ENCODE data around the gene RMI1.
A peak's percentile ranks its signal among the peaks of the same experiment; 100 is the strongest.

Gene RMI1

DNA sequence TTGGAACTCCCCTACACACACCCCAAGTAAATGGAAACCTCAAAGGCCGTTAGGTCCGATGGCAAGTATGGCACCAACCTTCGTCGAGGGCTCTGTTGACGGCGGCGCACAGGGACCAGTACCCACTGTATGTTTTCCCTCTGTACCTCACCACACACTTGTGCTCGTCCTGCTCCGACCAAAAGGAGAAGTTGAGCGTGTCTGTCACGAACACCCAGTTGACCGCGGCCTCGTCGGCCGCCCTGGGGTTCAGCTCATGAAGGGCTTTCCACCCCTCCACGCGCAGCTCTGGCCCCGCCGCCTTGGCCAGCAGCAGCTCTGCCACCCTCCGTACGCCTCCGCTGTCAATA, 24.5 kb upstream of the RMI1 start:
- Histone ChIP-seq H3K9me3 (ENCODE audit: insufficient read depth, low read depth, low read length) (no peaks in the 10 kb centered on the region), H3K27me3 (ENCODE audit: insufficient read depth, low read length) (peaks cover 7% of the 10 kb centered on the region; the same call in 1 of the 2 replicates), H3K9ac (ENCODE audit: low read depth, low read length) (peak overlapping the region; percentile 69; the same call in 1 of the 2 replicates), H3K4me1 (ENCODE audit: insufficient read depth, low read length) (no peaks in the 10 kb centered on the region), H3K36me3 (ENCODE audit: insufficient read depth, low read depth, low read length) (no peaks in the 10 kb centered on the region), H3K27ac (ENCODE audit: low read length) (no peak overlapping the region), H3K4me3 (ENCODE audit: low read length) (peak overlapping the region; percentile 73; the same call in 1 of the 2 replicates)

DNA sequence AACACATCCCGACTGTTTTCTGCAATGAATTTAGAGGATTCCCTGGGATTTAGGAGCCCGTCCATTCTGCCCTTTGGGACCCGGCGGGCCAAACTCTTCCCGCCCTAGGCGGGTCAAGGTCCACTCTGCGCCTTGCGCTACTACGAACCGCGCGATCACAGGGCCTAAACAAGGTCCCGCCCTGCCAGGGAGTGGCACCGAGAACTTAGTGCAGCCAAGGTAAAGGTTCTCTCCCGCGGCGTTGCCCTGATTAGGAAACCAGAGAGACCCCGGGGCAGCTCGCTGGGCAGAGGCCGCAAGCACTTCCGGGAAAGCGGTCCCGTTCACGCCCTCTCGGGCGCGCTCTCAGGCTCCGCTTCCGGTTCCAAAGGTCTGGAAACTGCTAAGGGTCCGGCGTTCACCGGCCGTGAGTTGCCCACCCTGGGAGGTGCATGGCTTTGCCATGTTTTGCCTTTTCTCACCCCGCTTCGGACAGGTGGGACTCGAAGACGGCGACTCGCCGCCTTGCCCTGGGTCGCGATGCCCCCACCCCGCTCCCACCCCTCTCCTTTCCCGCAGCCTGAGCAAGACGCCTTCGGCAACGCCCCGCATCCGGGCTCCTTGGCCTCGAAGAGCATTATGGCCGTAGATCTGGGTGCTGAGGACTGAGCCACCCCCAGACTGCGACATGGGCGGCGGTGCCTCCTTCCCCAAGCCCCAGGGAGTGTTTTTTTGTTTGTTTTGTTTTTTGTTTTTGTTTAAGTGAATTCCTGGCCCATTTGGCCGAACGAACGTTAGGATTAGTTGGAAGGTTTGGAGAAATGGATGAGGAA, 24.0 kb upstream of the RMI1 start:
- H3K27me3 ChIP-seq (ENCODE audit: insufficient read depth, low read length) = peaks cover 7% of the 10 kb centered on the region; the same call in 1 of the 2 replicates
- H3K4me1 ChIP-seq (ENCODE audit: insufficient read depth, low read length) = no peaks in the 10 kb centered on the region
- H3K27ac ChIP-seq (ENCODE audit: low read length) = no peak overlapping the region
- peak overlapping the region; percentile 73; the same call in 1 of the 2 replicates for H3K4me3 ChIP-seq (ENCODE audit: low read length)
- H3K9me3 ChIP-seq (ENCODE audit: insufficient read depth, low read depth, low read length) = no peaks in the 10 kb centered on the region
- H3K36me3 ChIP-seq (ENCODE audit: insufficient read depth, low read depth, low read length) = no peaks in the 10 kb centered on the region
- peak overlapping the region; percentile 69; the same call in 1 of the 2 replicates for H3K9ac ChIP-seq (ENCODE audit: low read depth, low read length)

DNA sequence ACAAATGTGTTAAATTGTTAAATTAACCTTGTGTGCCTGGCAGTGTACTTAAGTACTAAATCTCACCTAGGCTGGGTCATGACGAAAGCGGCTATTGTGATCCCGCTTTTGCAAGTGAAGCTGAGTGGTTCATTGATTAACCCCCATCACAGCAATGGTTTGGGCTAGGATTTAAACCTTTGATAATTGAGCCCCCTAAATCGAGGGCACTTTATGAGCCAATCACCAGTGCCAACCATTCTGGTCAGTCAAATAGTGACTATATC, 23.4 kb upstream of the RMI1 start:
- Histone ChIP-seq H3K27me3 (ENCODE audit: insufficient read depth, low read length) (peaks cover 7% of the 10 kb centered on the region; the same call in 1 of the 2 replicates), H3K9me3 (ENCODE audit: insufficient read depth, low read depth, low read length) (no peaks in the 10 kb centered on the region), H3K9ac (ENCODE audit: low read depth, low read length) (peak overlapping the region; percentile 69; the same call in 1 of the 2 replicates), H3K4me1 (ENCODE audit: insufficient read depth, low read length) (no peaks in the 10 kb centered on the region), H3K36me3 (ENCODE audit: insufficient read depth, low read depth, low read length) (no peaks in the 10 kb centered on the region), H3K4me3 (ENCODE audit: low read length) (peak overlapping the region; percentile 73; the same call in 1 of the 2 replicates), H3K27ac (ENCODE audit: low read length) (no peak overlapping the region)

DNA sequence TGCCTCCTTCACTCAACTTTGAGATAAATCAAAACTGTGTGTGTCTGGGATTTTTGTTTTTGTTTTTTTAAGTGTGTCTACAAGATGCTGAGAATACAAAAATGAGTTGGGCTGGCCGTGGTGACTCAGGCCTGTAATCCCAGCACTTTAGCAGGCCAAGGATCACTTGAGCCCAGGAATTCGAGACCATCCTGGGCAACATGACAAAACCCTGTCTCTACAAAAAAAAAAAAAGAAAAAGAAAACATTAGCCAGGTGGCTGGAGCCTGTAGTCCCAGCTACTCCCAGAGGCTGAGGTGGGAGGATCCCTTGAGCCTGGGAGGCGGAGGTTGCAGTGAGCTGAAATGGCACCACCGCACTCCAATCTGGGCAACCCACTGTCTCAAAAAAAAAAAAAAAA, 21.5 kb upstream of the RMI1 start:
- no peaks in the 10 kb centered on the region for H3K36me3 ChIP-seq (ENCODE audit: insufficient read depth, low read depth, low read length)
- peaks cover 7% of the 10 kb centered on the region; the same call in 1 of the 2 replicates for H3K27me3 ChIP-seq (ENCODE audit: insufficient read depth, low read length)
- H3K4me1 ChIP-seq (ENCODE audit: insufficient read depth, low read length) = no peaks in the 10 kb centered on the region
- no peak overlapping the region for H3K4me3 ChIP-seq (ENCODE audit: low read length)
- no peak overlapping the region for H3K27ac ChIP-seq (ENCODE audit: low read length)
- no peaks in the 10 kb centered on the region for H3K9me3 ChIP-seq (ENCODE audit: insufficient read depth, low read depth, low read length)
- H3K9ac ChIP-seq (ENCODE audit: low read depth, low read length) = no peak overlapping the region

DNA sequence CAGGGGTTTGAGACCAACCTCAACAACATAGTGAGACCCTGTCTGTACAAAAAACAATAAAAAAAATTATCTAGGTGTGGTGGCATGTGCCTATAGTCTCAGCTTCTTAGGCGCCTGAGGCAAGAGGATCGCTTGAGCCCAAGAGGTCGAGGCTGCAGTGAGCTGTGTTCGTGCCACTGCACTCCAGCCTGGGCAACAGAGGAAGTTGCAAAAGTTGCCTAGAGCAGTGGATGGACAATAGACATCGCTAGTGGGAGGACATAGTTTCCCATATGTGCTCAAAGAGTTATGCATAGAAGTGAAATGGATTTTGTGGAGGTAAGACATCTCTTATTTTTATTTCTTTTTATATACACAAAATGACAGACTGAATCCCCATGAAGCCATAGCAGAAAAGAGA, 19.6 kb upstream of the RMI1 start:
- H3K4me3 ChIP-seq (ENCODE audit: low read length) = no peak overlapping the region
- no peaks in the 10 kb centered on the region for H3K9me3 ChIP-seq (ENCODE audit: insufficient read depth, low read depth, low read length)
- H3K9ac ChIP-seq (ENCODE audit: low read depth, low read length) = no peak overlapping the region
- H3K27ac ChIP-seq (ENCODE audit: low read length) = no peak overlapping the region
- H3K4me1 ChIP-seq (ENCODE audit: insufficient read depth, low read length) = no peaks in the 10 kb centered on the region
- peaks cover 5% of the 10 kb centered on the region; the same call in 1 of the 2 replicates for H3K27me3 ChIP-seq (ENCODE audit: insufficient read depth, low read length)
- H3K36me3 ChIP-seq (ENCODE audit: insufficient read depth, low read depth, low read length) = no peaks in the 10 kb centered on the region

DNA sequence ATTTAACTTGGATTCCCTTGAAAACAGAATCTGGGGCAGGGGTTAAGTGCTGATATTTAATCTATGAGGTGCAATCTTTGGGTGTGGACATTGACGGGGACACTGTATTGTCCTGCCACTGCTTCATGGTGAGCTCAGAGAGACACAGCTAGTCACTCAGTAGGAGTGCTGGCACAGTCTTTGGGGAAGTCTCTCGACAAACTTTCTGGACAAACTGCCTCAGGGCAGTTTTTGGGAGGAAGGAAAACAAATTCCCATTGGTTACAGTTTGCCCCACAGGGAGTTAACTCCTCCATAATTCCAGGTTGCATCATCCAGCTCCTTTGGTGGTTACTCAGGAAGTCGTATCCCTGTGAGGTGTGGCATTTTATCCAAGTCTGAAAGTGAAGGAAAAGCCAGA, 18.4 kb upstream of the RMI1 start:
- no peak overlapping the region for H3K9ac ChIP-seq (ENCODE audit: low read depth, low read length)
- H3K36me3 ChIP-seq (ENCODE audit: insufficient read depth, low read depth, low read length) = peaks cover 10% of the 10 kb centered on the region
- no peak overlapping the region for H3K27ac ChIP-seq (ENCODE audit: low read length)

DNA sequence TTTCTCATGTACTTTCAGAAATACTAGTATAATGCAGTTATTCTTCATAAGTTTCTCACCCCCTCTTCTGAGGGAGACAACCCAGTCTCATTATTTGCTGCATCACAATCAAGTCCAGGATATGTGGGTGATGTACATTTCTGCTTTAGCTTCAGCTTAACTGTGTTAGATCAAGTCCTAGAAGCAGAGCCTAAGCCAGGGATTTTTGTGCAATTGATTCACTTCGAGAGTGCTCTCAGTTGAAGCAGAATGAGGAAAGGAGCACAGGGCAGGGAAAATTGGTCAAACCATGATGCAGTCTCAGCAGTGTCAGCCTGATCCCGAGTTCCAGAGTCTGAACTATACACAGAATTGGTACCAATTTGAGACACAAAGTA, 15.6 kb upstream of the RMI1 start:
- H3K4me3 ChIP-seq (ENCODE audit: low read length) = no peak overlapping the region
- no peaks in the 10 kb centered on the region for H3K27me3 ChIP-seq (ENCODE audit: insufficient read depth, low read length)
- peaks cover 38% of the 10 kb centered on the region for H3K36me3 ChIP-seq (ENCODE audit: insufficient read depth, low read depth, low read length)
- H3K9ac ChIP-seq (ENCODE audit: low read depth, low read length) = no peak overlapping the region
- H3K9me3 ChIP-seq (ENCODE audit: insufficient read depth, low read depth, low read length) = no peaks in the 10 kb centered on the region
- H3K4me1 ChIP-seq (ENCODE audit: insufficient read depth, low read length) = no peaks in the 10 kb centered on the region
- H3K27ac ChIP-seq (ENCODE audit: low read length) = no peak overlapping the region

More for the DNA sequence above, 18.4 kb upstream of the RMI1 start:
- H3K4me3 ChIP-seq (ENCODE audit: low read length) = no peak overlapping the region
- H3K4me1 ChIP-seq (ENCODE audit: insufficient read depth, low read length) = no peaks in the 10 kb centered on the region
- H3K27me3 ChIP-seq (ENCODE audit: insufficient read depth, low read length) = no peaks in the 10 kb centered on the region
- no peaks in the 10 kb centered on the region for H3K9me3 ChIP-seq (ENCODE audit: insufficient read depth, low read depth, low read length)

DNA sequence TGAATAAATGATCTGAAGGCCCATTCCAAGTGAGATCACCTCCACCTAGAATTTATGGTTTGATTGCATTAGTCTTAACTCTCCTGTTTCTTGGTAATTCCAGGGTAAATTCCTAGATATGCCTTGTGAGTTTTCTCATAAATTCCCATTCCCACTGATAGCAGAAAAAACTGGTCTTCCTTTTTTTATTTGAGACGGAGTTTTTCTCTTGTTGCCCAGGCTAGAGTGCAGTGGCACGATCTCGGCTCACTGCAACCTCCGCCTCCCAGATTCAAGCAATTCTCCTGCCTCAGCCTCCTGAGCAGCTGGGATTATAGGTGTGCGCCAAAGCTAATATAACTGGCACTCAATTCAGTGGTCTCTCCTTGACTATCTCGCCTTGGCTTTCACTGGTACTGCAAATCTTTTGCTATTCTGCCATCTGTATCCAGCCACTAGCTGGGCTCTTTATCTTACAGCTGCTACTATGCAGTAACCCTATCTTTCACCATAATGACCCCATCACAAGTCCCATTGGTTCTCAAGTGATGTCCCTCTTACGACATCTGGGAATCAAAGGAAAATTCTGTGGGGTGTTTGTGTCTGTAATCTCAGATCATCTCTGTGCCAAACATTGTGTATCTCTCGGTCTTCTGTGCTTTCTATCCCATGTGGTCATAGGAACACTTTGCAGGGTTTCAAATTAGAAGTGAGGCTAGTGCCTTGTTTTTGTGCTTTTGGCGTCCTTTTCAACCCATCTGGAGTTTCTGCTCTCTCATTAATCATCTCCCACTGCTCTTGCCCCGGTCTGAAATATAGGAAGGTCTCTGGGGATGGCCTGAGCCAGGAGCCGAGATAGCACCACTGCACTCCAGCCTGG, 15.0 kb upstream of the RMI1 start:
- H3K9ac ChIP-seq (ENCODE audit: low read depth, low read length) = no peak overlapping the region
- H3K36me3 ChIP-seq (ENCODE audit: insufficient read depth, low read depth, low read length) = peaks cover 44% of the 10 kb centered on the region
- H3K9me3 ChIP-seq (ENCODE audit: insufficient read depth, low read depth, low read length) = no peaks in the 10 kb centered on the region
- no peaks in the 10 kb centered on the region for H3K27me3 ChIP-seq (ENCODE audit: insufficient read depth, low read length)
- H3K4me3 ChIP-seq (ENCODE audit: low read length) = no peak overlapping the region
- no peaks in the 10 kb centered on the region for H3K4me1 ChIP-seq (ENCODE audit: insufficient read depth, low read length)
- no peak overlapping the region for H3K27ac ChIP-seq (ENCODE audit: low read length)

DNA sequence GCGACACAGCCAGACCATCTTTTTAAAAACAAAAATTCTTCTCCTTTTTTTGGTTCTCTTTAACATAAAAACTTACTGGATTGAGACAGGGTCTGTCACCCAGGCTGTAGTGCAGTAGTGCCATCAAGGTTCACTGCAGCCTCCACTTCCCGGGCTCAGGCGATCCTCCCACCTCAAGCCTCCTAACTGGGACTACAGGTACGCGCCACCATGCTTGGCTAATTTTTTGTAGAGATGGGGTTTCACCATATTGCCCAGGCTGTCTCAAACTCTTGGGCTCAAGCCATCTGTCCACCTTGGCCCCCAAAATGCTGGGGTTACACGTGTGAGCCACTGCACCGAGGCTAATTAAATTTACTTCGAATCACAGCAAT, 14.4 kb upstream of the RMI1 start:
- H3K9me3 ChIP-seq (ENCODE audit: insufficient read depth, low read depth, low read length) = no peaks in the 10 kb centered on the region
- no peaks in the 10 kb centered on the region for H3K27me3 ChIP-seq (ENCODE audit: insufficient read depth, low read length)
- H3K9ac ChIP-seq (ENCODE audit: low read depth, low read length) = no peak overlapping the region
- no peak overlapping the region for H3K4me3 ChIP-seq (ENCODE audit: low read length)
- H3K4me1 ChIP-seq (ENCODE audit: insufficient read depth, low read length) = no peaks in the 10 kb centered on the region
- H3K27ac ChIP-seq (ENCODE audit: low read length) = no peak overlapping the region
- H3K36me3 ChIP-seq (ENCODE audit: insufficient read depth, low read depth, low read length) = peaks cover 50% of the 10 kb centered on the region

DNA sequence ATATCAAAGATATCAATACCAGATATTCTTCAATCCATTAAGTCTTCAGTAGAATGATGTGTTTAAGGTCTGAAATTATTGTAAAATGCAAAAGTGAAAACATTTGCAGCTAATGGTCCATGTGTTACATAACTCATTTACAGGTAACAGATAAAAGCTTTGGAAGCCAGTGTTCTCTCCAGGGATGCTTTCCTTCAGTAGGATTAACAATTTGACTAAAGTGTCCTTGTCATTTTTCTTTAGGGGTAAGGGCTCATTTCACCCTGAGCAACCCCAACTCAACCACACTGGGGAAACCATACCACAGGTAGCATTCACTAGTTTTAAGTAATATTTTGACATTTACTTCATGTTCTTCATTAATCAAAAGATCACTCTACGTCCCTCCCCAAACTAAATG, 13.5 kb upstream of the RMI1 start:
- H3K9me3 ChIP-seq (ENCODE audit: insufficient read depth, low read depth, low read length) = no peaks in the 10 kb centered on the region
- H3K27ac ChIP-seq (ENCODE audit: low read length) = no peak overlapping the region
- peaks cover 59% of the 10 kb centered on the region for H3K36me3 ChIP-seq (ENCODE audit: insufficient read depth, low read depth, low read length)
- no peak overlapping the region for H3K9ac ChIP-seq (ENCODE audit: low read depth, low read length)
- no peak overlapping the region for H3K4me3 ChIP-seq (ENCODE audit: low read length)
- H3K27me3 ChIP-seq (ENCODE audit: insufficient read depth, low read length) = no peaks in the 10 kb centered on the region
- H3K4me1 ChIP-seq (ENCODE audit: insufficient read depth, low read length) = no peaks in the 10 kb centered on the region

DNA sequence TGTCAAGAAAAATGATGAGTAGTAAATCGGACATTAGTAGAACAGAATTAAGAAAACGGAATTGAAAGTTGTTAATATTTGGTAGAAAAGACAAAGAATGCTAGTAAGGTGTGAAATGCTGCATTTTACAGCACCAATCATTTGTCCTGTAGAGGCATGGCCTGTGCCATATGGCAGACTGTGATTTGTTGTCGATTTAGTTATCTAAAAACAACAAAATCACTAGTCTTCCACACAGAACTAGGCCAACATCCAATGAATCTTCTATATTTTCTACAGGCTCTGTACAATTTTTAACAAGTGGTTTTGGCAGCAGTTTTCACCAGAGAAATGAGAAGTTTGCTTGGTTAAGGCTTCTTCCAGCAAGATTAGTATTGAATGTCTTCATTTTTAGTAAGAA, 11.0 kb upstream of the RMI1 start:
- no peak overlapping the region for H3K9ac ChIP-seq (ENCODE audit: low read depth, low read length)
- H3K36me3 ChIP-seq (ENCODE audit: insufficient read depth, low read depth, low read length) = peaks cover 84% of the 10 kb centered on the region
- H3K9me3 ChIP-seq (ENCODE audit: insufficient read depth, low read depth, low read length) = no peaks in the 10 kb centered on the region
- H3K27me3 ChIP-seq (ENCODE audit: insufficient read depth, low read length) = no peaks in the 10 kb centered on the region
- H3K4me1 ChIP-seq (ENCODE audit: insufficient read depth, low read length) = no peaks in the 10 kb centered on the region
- no peak overlapping the region for H3K27ac ChIP-seq (ENCODE audit: low read length)
- H3K4me3 ChIP-seq (ENCODE audit: low read length) = no peak overlapping the region

DNA sequence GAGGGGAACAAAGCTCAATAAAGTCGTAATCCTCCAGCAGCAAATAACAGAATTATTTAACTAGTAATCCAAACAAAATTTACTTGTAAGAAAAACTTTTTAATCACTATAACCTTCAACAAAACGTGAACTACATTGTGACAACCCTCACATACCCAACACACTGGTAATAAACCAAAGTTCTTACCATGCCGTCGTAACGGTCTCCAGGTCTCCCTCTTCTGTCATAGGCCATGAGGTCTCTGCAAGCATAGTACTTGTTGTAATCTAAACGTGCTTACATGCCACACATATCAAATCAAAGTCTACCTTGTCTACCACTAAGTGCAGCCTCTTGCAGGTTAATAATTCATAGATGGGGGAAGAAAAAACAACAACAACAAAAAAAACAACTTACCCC, 9.1 kb upstream of the RMI1 start:
- Histone ChIP-seq H3K27ac (ENCODE audit: low read length) (no peak overlapping the region), H3K9ac (ENCODE audit: low read depth, low read length) (no peak overlapping the region), H3K4me1 (ENCODE audit: insufficient read depth, low read length) (no peaks in the 10 kb centered on the region; the same call in 1 of the 2 replicates), H3K4me3 (ENCODE audit: low read length) (no peak overlapping the region), H3K27me3 (ENCODE audit: insufficient read depth, low read length) (no peaks in the 10 kb centered on the region), H3K9me3 (ENCODE audit: insufficient read depth, low read depth, low read length) (no peaks in the 10 kb centered on the region), H3K36me3 (ENCODE audit: insufficient read depth, low read depth, low read length) (peaks cover 100% of the 10 kb centered on the region)
